ENCODE results near the gene PTCD2. TPM values are rescaled to one million over a fixed set of nuclear protein-coding genes. Genes with fewer than 3 reads are reported as not detected.

PTCD2 gene
- total RNA-seq, 4 donors from 2014 or later, result 2.7 to 7.2 (median 5.4) TPM

GRCh38 chr5:72276219-72276752 is 43.9 kb upstream of the PTCD2 start:
- TF ChIP-seq POLR2AphosphoS5 (IDR thresholded peaks at IDR 0.05) (no peak), EP300 (IDR thresholded peaks at IDR 0.05) (no peak), POLR2A (IDR thresholded peaks at IDR 0.05) (no peak)
- TF ChIP-seq, protein P1, sequence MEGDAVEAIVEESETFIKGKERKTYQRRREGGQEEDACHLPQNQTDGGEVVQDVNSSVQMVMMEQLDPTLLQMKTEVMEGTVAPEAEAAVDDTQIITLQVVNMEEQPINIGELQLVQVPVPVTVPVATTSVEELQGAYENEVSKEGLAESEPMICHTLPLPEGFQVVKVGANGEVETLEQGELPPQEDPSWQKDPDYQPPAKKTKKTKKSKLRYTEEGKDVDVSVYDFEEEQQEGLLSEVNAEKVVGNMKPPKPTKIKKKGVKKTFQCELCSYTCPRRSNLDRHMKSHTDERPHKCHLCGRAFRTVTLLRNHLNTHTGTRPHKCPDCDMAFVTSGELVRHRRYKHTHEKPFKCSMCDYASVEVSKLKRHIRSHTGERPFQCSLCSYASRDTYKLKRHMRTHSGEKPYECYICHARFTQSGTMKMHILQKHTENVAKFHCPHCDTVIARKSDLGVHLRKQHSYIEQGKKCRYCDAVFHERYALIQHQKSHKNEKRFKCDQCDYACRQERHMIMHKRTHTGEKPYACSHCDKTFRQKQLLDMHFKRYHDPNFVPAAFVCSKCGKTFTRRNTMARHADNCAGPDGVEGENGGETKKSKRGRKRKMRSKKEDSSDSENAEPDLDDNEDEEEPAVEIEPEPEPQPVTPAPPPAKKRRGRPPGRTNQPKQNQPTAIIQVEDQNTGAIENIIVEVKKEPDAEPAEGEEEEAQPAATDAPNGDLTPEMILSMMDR (IDR thresholded peaks at IDR 0.05), result no peak
- ATAC-seq, result no peak
- Histone ChIP-seq H3K36me3 (peaks cover 0 to 6% of the 10 kb centered on the region in 2 donors), H3K4me3 (no peak overlapping the region), H3K27ac (no peak overlapping the region), H3K9me3 (no peaks in the 10 kb centered on the region), H3K4me1 (peaks cover 3 to 18% (median 5%) of the 10 kb centered on the region in 3 donors), H3K27me3 (no peaks in the 10 kb centered on the region)
- 93 to 97% methylated on average over 2 to 3 of the region's 3 CpGs for WGBS, 2 donors (ENCODE audit: low coverage in 1 of 2)

DNA sequence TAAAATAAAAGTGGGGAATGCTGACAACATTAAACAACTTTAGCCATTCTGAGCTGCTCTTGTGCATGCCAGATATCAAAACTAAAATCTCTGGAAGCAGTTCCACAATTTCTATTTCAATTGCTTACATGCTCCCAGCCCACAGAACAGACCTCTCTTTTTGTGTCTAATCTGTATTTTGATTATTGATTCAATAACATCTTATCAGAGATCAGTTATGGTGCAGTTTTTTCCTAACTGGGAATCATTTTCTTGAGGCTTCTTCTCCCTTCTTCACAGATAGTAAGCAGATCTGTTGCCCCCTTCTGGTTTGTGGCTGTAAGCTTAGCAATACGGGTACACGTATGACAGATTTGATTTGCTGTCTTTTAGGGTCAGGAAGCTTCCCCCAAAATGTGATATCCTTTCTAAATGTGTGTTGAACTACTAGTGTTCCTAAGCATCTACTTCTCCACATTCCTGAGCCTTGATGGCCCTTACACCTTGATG is 39.5 kb upstream of the PTCD2 start:
- TF ChIP-seq, protein P1 (IDR thresholded peaks at IDR 0.05), result peak; percentile 20 to 61 (median 56)
- TF ChIP-seq POLR2A (IDR thresholded peaks at IDR 0.05) (no peak), EP300 (IDR thresholded peaks at IDR 0.05) (no peak)
- Histone ChIP-seq H3K27ac (peak overlapping the region; percentile 70 to 80 (median 76)), H3K4me1 (peaks cover 10 to 43% (median 22%) of the 10 kb centered on the region in 3 donors), H3K36me3 (peaks cover 0 to 9% of the 10 kb centered on the region in 2 donors), H3K4me3 (no peak overlapping the region), H3K9me3 (no peaks in the 10 kb centered on the region), H3K27me3 (no peaks in the 10 kb centered on the region)
- no peak for ATAC-seq
- WGBS, 2 donors (ENCODE audit: low coverage in 1 of 2), result 15 to 20% methylated on average over 2 of the region's 2 CpGs

DNA sequence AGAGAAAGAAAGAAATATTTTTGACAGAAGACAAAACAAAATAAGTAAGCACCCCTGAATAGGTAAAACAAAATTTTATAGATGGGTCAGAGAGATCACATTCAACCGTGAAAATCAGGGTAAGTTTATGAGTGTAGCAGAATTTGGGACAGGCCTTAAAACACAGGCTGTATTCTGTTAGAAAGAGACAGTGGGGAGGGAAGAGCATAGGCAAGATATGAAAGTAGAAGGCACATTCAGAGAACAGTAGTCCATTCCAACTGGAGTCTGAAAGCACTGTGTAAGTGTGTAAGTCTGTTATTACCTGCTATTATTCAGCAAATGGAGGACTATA is 38.8 kb upstream of the PTCD2 start:
- H3K4me3 ChIP-seq, result no peak overlapping the region
- no peaks in the 10 kb centered on the region for H3K9me3 ChIP-seq
- H3K4me1 ChIP-seq, result peaks cover 10 to 43% (median 22%) of the 10 kb centered on the region in 3 donors
- H3K36me3 ChIP-seq, result peaks cover 0 to 9% of the 10 kb centered on the region in 2 donors
- WGBS, 2 donors (ENCODE audit: low coverage in 1 of 2), result 45 to 80% methylated on average over 1 of the region's 1 CpG
- H3K27ac ChIP-seq, result peak overlapping the region; percentile 70 to 80 (median 76)
- H3K27me3 ChIP-seq, result no peaks in the 10 kb centered on the region
- ATAC-seq, result no peak
- no peak for TF ChIP-seq POLR2A (IDR thresholded peaks at IDR 0.05)
- TF ChIP-seq POLR2AphosphoS5 (IDR thresholded peaks at IDR 0.05), result no peak
- TF ChIP-seq, protein P1 (IDR thresholded peaks at IDR 0.05), result no peak
- no peak for TF ChIP-seq EP300 (IDR thresholded peaks at IDR 0.05)

GRCh38 chr5:72281764-72282499 is 38.2 kb upstream of the PTCD2 start:
- Histone ChIP-seq H3K27ac (peak overlapping the region; percentile 70 to 80 (median 76)), H3K36me3 (peaks cover 0 to 3% of the 10 kb centered on the region in 2 donors), H3K27me3 (no peaks in the 10 kb centered on the region), H3K4me1 (peaks cover 10 to 43% (median 22%) of the 10 kb centered on the region in 3 donors), H3K9me3 (no peaks in the 10 kb centered on the region), H3K4me3 (no peak overlapping the region)
- ATAC-seq, result peak; percentile 85
- TF ChIP-seq EP300 (IDR thresholded peaks at IDR 0.05), result no peak
- TF ChIP-seq POLR2A (IDR thresholded peaks at IDR 0.05), result no peak
- TF ChIP-seq POLR2AphosphoS5 (IDR thresholded peaks at IDR 0.05), result peak; percentile 92
- TF ChIP-seq, protein P1 (IDR thresholded peaks at IDR 0.05), result no peak
- 29 to 31% methylated on average over 3 of the region's 3 CpGs for WGBS, 2 donors (ENCODE audit: low coverage in 1 of 2)
